HG03460 (cell line): ENCODE measurements around the gene HSPG2.

Experiments
- ATAC-seq: cut with Tn5 transposase; IDR thresholded peaks from one replicate; pipeline ENCODE4 v1.9.1; 2021; ENCODE audit not compliant: unreplicated experiment

HSPG2 gene

GRCh38 chr1:21849909-21850576 is 87.1 kb downstream of the HSPG2 start:
- ATAC-seq = no peak

GRCh38 chr1:21848524-21849174 is 88.5 kb downstream of the HSPG2 start:
- no peak for ATAC-seq

DNA sequence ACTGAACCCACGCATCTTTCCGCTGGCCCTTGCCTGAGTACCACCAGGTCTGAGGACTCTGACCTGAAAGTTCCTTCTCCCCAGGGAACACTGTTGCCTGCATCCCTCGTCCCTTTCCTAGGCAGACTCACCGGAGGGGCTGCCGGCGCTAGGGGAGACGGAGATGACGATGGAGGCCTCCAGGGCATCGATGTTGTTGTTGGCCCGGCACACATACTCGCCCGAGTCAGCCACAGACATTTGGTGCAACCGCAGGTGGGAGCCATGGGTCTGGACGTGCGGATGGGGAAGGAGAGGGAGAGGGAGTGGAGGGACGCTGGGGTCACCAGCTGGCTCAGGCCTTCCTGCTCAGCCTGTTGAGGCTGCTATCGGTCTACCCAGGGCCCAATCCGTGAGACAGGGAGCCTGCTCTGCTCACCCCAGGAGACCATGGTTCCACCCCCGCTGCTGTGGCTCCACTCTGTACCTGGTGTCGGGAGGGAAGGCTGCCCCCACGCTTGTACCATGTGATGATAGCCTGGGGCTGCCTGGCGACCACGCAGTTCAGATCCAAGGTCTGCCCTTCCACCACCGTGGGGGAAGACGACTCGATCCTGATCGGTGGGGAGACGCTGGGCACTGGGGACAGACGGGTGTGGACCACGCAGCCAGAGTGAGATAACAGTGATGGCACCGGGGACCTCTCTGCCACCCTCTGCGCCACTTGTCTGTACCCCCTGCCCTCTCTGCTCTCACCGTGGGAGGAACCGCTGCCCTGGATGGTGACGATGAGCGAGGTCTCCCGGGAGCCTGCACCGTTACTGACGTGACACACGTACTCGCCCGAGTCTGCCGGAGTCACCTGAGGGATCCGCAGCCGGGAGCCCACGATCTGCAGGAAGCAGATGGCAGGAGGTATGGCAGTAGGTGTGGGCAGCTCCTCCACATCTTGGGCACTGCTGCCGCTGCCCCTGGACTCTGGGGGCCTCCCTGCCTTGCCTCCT is 89.6 kb downstream of the HSPG2 start:
- ATAC-seq = no peak

DNA sequence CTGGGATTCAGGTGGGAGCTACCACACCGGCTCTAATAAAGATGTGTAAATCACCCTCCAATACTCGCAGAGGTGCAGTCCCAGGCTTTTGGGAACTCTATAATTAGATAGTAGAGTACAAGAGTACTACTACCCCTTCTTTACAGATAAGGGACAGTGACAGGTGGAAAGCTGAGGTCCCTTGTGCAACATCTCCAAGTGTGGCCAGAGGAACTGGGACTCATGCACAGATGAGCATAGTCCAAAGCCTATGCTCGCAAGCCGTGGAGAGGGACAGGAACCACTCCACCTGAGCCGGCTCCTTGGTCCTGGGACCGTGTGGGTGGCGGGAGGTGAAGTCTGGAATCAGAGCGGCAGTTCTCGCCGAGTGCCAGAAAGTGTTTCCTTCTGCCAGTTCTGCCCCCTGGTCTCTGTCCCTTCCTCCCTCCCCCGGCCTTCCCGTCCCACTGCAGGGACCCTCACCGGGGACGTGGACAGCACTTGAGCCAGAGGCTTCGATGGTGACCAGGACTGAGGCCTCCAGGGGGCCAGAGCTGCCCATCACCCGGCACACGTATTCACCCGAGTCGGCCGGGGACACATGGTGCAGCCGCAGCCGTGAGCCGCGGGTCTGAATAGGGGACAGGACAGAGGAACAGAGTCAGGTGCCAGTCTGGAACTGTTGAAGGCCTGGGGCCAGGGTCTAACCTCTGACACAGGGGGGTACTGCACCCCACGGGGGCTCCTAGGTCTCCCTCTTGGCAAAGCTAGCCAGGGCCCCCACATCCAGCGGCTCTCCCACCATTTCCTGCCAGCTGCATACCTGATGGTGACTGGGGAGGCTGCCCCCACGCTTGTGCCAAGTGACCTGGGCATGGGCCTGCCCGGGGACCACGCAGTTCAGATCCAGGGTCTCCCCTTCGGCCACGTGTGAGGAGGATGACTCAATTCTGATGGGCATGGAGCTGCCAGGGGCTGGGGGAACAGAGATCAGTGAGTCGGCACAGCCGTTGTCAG is 91.2 kb downstream of the HSPG2 start:
- ATAC-seq = no peak

GRCh38 chr1:21843996-21844395 is 93.1 kb downstream of the HSPG2 start:
- ATAC-seq = no peak

DNA sequence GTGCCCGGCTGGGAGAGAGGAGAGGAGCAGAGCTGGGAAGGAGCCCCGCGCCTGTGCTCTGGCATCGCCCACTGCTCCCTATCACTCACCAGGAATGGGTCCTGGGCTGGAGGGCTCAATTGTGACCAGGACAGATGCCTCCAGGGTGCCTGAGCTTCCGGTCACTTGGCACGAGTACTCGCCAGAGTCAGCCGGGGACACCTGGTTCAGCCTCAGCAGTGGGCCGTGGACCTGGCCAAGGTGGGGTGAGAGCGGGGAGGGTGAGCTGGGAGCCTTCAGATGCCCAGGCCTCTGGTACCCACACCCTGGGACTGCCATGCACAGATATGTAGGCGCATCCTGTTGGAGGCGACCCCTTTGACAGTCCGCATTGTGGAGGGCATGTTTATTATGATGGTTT is 93.9 kb downstream of the HSPG2 start:
- ATAC-seq = no peak

GRCh38 chr1:21842606-21843162 is 94.4 kb downstream of the HSPG2 start:
- ATAC-seq = no peak

DNA sequence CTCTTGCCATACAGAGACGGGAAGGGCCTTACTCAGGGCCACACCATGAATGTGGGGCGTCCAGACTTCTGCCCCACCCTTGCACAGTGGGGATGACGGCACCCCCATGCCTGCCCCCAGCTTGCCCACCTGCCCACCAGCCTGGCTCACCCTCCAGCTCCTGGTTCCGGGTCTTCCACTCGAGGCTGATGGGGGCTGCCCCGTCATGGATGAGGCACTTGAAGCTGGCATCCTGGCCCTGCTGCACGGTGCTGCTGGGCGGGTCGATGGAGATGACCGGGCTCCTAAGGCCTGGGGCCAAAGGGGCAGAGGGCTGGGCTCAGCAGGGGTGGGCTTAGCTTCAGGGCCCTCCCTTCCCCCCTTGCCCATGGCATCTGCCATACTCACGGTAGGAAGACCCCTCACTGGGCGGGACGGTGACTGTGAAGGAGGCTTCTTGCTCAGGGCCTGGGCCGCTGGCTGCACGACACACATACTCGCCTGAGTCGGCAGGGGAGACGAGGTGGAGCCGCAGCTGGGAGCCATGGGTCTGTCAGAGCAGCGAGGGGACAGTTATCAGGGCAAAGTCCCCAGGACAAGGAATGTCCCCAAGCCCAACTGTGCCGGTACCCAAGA is 95.2 kb downstream of the HSPG2 start:
- ATAC-seq = no peak

GRCh38 chr1:21840981-21841380 is 96.1 kb downstream of the HSPG2 start:
- no peak for ATAC-seq

GRCh38 chr1:21839337-21840037 is 97.6 kb downstream of the HSPG2 start:
- no peak for ATAC-seq

DNA sequence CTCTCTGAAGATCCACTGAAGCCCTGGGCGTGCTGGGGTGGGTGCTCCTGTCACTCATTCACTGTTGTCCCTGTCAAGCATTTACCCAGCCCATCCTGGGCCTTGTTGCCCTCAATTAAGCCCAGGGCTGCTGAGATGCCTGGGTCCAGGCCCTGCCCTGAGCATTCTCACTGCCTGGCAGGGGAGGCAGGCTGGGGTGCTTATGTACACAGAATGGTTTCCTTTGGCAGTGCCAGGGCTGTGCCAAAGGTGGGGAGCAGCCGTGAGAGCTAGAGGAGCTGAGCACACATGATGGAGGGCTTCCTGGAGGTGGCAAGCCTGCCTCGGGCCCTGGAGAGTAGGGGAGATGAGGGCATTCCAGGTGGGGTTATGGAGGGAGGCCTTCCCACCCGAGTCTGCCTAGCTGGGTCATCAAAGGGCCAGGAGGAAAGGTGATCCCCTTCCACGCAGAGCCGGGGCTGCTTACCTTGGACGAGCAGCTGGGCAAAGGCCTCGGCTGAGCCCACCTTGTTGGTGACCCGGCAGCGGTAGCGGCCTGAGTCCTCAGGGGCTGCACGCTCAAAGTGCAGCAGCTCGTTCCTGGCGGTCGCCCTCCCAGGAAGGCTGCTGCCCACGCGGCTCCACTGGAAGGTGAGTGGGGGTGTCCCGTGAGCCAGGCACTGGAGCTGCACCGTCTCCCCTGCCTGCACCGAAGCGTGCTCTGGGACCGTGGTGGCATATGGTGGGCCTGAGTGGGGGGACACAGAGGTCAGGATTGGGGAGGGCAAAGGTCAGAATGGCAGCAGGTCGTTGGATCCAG is 98.6 kb downstream of the HSPG2 start:
- ATAC-seq = no peak

DNA sequence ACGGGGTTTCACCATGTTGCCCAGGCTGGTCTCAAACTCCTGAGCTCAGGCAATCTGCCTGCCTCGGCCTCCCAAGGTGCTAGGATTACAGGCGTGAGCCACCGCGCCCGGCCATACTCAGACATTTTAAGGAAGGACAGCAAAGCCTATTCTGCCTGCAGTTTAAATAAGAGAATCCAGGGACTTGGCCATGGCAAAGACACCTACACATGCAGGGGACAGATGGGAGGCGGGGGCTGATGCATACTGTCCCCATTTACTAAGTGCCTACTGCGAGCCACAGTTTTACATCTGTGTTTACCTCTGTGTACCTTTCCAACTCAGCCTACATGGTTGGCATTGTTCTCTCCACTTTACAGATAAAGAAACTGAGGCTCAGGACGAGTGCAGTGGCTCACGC is 99.6 kb downstream of the HSPG2 start:
- ATAC-seq = no peak

DNA sequence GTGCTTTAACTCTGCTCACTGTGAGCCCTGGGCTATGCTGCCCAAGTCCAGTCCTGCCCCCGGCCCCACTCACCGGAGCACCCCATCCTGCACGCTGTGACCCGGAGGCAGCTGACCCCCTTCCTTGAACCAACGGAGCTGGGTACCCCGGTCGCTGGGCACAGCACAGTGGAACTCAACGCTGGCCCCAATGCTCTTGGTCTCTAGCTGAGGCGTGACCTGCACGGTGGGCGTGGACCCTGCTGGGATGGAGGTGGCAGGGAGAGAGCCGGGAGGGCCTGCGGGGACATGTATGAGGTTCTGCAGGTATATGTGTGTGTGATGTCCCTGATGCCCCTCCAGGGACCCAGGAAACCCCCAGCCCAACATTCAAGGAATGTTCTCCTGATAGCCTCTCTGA is 100.4 kb downstream of the HSPG2 start:
- no peak for ATAC-seq

DNA sequence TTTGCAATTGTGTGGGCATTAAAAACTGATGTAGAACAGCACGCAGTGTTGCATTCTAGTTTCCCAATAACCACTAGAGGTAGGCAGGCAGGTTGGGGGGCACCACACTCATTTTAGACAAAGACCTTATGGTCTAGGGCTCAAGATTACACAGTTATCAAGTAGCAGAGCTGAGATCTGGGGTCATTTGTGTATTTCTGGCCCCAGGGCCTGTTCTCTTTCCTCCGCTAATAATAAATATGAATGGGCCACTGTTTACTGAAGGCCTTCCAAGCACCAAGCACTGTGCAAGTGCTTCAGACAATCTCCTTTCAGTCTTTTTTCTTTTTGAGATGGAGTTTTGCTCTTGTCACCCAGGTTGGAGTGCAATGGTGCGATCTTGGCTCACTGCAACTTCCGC is 101.1 kb downstream of the HSPG2 start:
- no peak for ATAC-seq

DNA sequence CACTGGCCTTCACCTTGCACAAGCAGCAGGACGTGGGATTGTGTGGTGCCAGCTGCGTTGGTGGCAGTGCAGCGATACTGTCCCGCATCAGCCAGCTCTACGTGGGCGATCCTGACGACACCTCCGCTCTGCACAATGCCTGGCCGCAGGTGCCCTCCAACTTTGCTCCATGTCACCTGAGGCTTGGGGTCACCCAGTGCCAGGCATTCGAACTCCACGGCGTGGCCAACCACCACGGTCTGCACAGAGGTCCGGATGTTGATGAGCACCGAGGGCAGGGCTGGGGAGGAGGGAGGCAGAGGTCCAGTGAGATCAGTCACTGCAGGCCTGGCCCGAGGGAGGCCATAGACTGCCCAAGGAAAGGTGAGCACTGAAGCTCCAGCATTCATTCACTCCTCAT is 102.4 kb downstream of the HSPG2 start:
- ATAC-seq = no peak

DNA sequence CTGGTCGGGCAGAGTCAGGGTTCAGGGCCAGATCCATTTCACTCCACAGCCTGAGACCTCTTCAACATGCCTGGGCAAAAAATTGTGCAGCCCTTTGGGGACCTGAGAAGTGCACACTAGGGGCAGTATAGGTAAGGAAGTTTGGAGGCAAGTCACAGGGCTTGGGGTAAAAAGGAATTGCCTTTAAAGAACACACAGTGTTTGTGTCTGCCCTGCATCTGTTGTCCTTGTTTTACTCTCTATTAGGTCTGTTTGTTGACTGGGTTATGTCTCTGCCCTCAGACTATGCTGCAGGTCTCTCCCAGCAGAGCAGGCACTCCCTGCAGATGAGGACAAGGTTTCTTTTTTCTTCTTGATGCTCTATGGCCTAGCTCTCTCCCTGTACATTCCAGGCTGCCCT is 103.0 kb downstream of the HSPG2 start:
- ATAC-seq = no peak

- ATAC-seq = no peak
Measured at GRCh38 chr1:21833392-21833976, 103.6 kb downstream of the HSPG2 start.

DNA sequence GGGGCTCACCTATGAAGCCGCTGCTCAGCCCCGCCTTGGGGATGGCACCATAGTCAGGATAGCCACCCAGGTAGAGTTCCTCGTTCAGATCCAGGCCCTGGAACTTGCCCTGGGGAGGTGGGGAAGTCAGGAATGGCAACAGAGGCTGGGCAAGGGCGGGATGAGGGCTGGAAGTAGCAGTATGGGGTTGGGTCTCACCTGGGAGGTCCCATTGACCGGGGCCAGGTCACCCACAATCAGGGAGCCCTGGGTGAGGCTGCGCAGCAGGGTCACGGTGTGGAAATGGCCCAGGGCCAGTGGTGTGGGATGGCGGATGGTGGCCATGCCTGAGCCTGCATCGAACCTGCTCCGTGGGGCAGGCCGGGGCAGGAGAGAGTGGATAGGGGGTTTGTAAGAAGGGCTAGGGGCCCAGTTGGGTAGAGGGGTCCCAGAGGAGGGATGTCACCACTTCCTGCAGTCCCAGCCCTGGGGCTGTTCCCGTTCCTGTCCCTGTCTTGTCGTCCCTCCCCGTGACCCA is 105.6 kb downstream of the HSPG2 start:
- no peak for ATAC-seq
